ENCODE results near the gene LGALS3.

- TF ChIP-seq CTCF (IDR thresholded peaks at IDR 0.05) (no peak), POLR2A (IDR thresholded peaks at IDR 0.05) (no peak)
Observed at GRCh38 chr14:55094292-55095157, 34.5 kb upstream of the LGALS3 start.

Measured in Peyer's patch (tissue), 4 donors.